Suppressor macrophage treated with lipopolysaccharide for 1 hour (primary cell): Measurements from ENCODE around the gene BICC1.

Source experiments
- DNase-seq, 3 donors: peaks; one replicate each; pipeline ENCODE4 v3.0.0-alpha.2; 2020 to 2022

The BICC1 gene

DNA sequence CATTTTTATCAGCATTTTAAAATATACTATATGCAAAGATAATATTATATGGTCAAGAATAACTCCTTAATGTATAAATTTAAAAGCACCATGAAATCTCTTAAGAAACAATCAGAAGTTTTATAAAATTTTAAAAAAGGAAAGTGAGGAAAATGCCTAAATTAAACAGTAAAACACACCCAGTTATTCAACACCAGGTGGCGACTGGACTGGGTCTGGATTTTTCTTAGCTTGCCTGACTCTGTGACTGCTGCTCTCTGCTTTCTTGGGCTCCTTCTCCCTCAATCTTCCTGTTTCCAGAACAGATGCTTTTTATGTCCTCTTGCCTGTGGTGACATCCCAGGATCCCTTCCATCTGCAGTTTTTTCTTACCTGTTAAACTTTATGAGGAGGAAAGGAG is 200.3 kb downstream of the BICC1 start:
- no peak for DNase-seq

DNA sequence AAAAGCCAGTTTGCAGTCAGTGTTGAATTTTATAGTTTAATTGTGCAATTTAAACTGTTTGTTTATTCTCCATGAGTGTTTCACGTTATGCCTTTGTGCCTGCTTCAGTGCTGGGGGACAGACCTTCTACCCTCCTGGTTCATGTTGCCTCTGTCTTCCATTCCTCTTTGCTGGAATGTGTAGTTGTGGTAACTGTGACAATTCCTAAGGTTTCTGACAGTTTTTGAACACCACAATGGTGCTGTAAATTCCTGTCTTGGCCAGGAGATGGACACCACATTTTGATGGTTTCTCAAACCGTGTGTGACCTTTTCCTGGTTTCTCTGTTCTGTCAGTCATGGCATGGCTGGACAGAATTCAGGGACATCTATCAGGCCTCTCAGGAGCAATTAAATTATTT is 201.7 kb downstream of the BICC1 start:
- no peak for DNase-seq

DNA sequence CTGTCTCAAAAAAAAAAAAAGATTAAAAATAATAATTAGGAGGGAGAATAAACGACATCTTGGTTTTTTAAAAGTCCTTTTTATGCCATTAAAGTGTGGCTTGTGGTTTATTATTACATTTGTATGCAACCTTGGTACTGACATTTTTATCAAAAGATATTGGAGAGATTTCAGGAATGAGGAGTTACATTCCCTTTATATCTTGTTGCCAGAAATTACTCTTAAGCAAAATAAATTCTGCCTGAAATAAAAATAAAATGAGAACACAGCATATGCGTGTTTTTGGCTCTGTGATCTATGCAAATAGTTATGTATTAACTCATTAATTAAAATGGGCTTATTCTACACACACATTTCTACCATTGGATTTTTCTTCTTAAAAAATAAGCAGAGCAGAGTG is 202.4 kb downstream of the BICC1 start:
- DNase-seq, result no peak

DNA sequence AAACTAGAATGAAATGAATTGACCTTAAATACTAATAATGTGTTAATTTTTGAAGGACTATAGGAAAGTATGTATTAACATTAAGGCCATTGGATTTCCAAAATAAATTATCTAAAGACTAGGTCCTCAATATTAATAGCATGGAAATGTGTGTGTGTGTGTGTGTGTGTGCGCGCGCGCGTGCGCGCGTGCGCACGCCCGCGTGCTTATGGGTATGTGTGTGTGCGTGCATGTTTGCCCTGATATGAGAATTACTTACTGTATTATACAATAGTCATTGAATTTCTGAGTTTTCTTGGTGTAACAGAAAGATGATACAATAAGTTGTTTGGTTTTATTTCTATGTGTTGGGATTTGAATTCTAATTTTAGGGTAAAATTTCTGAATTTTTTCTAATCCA is 205.9 kb downstream of the BICC1 start:
- DNase-seq, result no peak

DNA sequence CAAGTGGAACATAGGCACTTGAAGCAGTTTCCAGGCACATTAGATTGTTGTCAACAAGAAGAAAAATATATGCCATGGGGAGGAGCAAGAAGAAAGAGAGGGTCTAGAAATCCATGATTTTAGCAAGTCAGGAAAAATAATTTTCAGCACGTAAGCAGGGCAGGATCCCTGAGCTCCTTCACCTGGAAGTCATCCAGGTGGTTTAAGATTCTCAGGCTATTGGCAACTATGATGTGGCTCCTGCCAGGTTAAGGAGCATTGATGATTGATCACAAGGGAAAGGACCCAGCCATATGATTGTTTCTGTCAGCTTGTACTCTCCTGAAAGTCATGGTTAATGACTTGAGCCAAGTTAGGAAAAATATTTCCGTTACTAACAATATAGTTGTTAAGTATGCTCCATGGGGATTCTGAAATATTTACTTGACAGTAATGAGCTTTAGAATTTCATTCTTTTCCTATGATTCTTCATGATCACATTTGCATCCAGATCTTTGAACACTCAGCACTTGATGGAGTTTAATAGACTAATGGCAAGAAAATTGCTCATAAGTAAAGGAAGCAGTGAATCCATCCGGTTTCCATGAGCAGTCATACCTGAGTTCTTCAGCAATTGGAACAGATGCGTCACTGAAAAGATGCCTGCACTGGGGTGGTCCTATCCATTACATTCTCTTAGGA is 209.1 kb downstream of the BICC1 start:
- DNase-seq, result no peak

DNA sequence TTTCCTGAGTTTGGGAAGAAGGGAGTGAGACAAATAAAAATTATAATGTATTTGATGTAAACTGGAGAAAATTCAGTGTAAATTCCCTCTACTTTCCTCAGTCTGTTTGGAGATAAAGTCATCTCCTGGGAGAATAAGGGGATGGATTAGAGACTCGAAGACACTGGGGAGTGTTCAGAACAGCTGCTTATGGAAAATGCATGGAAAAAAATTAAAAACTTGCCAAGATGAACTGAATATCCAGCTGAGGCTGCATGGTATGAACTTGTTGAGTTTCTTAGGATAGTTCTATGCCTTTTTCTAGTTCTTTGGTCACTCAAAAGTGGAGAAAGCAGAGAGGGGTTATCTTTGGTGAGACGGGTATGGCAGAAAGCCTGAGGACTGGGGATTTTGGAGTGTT is 210.5 kb downstream of the BICC1 start:
- DNase-seq, result no peak

DNA sequence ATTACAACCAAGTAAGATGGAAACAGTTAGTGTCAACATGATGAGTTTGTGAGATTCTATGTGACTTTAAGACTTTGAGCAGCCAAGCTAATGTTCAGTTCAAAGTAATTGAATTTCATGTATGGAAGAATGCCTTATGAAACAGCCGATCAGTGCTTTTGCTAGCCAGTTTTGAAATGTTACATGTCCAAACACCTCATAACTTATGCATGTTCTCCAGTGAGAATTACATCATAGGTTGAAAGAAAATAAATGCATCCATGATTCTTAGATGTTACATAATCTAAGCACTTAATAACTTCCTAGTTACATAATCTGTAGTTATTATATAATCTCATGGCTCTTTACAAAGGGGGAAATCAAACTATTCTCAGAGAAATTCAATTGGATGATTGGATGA is 211.3 kb downstream of the BICC1 start:
- peak in 2 of 3 donors; percentile 7 to 19 for DNase-seq

DNA sequence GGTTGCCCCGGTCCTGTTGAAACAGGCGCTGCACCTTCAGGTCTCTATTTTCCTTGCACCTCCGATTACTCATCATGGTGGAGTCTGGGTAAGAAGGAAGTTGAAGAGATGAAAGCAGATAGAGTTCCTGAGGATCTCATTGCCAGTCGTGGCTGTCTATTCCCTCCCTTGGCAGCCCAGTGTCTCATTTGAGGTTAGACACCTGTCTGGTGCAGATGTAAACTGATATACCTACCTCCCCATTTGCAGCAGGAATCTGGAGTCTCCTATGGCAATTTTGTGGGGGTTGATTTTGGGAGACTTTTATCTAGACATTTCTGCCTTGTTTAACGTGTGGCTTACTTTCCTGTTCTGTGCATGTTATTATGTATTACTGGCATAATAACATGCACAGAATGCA is 212.1 kb downstream of the BICC1 start:
- DNase-seq, result no peak

DNA sequence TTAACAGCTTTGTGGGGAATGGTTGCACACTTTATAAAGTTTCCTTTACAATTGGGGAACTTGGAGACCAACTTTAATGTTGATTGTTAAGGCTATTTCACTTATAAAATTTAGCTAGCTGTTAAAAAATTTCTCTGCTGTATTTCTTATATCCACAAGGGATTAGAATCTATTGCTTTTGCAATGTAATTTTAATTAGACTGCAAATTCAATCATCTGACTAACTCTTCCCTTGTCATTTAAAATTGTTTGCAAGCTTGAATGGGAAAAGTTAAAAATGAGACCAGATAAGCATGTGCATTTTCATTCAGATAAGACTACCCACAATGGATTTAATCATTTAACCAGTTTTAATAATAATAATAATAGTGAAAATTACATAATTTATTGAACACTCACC is 213.2 kb downstream of the BICC1 start:
- DNase-seq, result no peak

DNA sequence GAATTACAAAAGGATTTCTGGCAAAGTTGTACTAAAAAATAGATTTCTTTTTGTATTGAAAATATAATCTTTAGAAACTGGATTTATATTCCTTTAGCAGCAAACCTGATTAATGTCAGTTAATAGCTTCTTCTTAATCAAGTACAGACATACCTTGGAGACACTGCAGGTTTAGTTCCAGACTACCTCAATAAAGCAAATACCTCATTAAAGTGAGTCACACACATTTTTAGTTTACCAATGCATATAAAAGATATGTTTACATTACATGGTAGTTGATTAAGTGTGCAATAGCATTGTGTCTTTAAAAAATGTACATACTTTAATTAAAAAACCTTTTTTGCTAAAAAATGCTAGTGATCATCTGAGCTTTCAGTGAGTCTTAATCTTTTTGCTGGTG is 215.0 kb downstream of the BICC1 start:
- no peak for DNase-seq

DNA sequence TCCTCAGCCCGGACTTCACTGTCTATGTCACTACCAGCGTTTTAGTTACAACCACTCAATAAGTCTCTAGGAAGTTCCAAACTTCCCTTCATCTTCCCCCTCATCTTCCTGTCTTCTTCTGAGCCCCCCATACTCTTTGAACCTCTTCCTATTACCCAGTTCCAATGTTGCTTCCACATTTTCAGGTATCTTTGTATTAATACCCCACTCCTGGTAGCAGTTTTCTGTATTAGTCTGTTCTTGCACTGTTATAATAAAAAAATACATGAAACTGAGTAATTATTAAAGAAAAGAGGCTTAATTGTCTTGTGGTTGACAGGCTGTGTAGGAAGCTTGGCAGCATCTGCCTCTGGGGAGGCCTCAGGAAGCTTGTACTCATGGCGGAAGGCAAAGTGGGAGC is 218.6 kb downstream of the BICC1 start:
- no peak for DNase-seq

DNA sequence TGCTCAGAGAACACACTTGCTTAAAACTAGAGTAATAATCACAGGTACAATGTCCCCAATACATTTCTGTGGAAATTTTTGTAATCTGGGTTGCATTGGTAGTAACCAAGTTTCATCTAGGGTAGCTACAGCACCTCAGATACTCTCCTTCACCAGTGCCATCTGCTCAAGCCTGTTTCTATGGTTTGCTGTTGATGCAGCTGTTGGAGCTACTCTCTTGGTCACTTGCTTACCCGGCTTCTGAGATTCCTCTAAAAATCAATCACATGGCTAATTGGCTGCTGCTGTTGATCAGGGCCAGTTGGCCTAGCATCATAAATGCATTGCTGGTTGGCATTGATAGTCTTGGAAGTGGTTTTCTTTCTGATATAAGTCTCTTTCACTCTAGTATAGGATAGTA is 220.8 kb downstream of the BICC1 start:
- DNase-seq, result no peak

DNA sequence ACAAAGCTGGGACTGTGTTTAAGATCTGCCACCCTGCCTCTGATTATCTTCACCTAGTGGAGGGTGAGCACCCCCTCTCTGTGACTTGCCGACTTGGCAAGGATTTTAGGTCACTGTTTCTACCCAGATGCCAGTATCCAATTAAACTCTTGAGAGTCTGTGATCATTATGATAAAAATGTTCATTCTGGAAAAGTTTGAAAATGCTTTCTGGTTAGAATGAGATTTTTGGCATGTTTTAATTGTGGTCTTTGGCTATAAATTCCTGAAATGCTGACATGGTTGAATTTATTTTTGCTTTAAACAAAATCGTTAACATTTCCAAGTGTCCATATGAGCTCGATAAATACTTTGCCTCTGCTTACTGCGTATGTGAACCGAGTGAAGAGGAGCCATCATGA is 221.4 kb downstream of the BICC1 start:
- DNase-seq, result no peak

DNA sequence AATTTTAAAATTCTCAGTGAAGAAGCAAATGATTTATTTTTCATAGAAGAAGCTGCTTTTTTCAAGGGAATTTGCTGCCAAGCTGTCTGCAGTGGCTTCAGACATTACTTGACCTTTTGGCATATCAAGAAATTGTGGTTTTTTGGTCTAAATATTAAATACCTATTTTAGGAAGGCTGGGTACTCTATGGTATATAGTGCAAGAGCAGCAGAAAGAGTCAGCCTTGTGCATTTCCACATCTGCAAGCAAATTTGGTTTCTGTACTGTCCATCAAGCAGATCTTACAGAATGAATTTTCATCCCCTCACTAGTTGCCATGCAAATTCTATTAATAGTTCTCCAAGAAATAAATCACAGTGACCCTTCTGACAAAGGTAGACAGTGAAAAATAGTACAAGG is 222.0 kb downstream of the BICC1 start:
- DNase-seq, result no peak

DNA sequence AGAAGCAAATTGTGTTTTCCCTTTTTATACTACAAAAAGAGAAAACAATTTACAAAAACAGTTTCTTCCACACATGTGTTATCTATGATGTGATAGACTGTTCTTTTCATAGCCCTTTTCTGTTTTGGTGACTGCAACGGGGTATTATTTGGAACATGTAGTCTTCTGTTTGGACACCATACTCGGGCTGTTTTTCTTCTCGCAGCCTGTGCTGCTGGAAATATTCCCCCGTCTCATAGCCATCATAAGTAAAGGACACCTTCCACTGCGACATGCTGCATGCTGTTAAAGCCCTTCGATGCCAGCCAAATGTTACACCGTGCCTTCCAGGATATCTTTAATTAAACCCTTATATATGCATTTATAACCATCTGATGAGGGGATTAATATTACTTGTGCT is 222.4 kb downstream of the BICC1 start:
- DNase-seq, result no peak

DNA sequence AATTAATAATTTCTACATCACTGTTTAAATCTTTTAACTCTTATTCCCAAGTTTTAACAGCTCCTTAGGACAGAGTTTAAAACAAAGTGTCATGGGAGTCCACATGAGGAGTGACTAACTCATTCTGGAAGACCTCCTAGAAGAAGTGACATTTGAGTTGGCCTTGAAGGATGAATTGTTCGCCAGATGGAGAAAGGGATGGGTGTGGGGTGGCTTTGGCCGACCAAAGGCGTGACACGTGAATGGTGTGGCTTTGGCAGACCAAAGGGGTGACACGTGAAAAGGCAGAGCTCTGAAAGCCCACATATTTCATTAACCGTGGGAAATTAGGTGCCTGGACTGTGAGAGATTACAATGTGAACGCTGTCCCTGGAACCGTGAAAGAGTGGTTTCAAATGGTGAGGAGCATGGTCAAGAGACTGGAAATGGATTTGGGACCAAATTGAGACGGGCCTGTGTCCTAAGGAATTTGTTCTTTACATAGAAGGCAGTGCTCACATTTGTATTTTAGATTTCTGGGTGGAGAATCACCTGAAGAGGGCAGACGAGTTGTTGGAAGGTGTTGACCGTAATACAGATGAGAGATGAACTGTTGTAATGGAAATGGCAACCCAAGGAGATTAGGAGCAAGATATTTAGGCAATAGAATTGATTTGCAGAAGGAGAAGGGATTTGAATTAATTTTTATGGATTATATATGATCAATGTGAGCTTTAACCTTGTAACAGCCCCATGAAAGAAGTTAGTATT is 228.1 kb downstream of the BICC1 start:
- DNase-seq, result no peak

DNA sequence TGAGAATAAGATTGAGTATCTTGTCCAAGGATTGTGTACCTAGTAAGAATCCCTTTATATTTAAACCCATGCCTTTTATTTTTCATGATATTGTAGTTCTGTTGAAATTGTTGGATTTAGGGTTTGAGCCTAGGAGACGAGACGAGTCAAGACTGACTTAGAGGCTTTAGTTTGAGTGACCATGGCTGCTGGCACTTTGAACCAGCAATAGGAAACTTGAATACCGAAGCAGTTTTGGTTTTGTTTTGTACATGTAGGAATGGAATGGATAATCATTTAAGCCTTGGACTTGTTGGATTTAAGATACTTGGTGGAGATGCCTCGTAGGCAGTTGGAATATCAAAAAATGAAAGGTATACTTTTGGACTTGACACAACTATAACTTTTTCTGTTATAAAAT is 229.0 kb downstream of the BICC1 start:
- no peak for DNase-seq

DNA sequence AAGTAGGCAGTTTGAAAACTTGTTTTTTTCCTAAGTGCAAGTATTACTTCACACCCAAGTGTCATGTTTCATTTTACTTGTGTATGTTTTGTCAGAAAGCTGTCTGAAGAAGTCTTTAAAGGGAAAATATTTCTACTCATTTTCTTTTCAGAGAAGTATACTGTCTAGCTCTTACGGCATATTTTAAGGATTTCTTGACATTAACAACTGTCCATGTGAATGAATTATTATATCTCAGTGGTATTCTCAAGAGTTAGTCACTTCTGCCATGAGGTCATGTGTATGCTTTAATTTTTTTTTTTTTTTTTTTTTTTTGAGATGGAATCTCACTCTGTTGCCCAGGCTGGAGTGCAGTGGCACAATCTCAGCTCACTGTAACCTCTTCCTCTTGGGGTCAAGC is 229.5 kb downstream of the BICC1 start:
- no peak for DNase-seq

DNA sequence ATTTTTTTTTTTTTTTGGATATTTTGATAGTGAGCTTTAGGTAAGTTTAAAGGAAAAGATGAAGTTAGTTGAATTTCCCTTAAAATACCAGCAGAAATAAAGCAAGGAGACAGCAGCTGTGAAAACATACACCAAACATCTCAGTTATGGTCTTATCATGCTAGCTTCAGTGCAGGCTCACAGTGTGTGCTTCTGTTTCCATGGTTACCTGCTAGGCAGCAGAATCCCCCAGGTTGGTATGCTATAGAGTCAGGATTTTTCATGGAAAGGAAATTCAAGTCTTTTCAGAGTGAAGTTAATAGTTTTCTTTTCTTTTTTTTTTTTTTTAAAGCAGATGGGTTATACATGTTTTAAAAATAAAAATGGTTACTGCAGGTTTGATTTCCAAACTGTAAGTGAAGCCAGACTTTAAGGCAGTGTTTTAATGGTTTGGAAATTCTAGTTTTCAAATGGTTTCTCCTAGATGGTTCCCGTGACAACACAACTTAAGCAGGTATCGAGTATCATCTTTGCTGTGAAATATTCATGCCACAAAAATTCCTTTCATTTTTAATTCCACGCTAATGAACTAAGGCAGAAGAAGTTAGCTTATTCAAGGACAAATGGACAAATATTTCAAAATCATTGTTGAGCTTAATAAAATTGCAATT is 230.9 kb downstream of the BICC1 start:
- DNase-seq, result no peak

DNA sequence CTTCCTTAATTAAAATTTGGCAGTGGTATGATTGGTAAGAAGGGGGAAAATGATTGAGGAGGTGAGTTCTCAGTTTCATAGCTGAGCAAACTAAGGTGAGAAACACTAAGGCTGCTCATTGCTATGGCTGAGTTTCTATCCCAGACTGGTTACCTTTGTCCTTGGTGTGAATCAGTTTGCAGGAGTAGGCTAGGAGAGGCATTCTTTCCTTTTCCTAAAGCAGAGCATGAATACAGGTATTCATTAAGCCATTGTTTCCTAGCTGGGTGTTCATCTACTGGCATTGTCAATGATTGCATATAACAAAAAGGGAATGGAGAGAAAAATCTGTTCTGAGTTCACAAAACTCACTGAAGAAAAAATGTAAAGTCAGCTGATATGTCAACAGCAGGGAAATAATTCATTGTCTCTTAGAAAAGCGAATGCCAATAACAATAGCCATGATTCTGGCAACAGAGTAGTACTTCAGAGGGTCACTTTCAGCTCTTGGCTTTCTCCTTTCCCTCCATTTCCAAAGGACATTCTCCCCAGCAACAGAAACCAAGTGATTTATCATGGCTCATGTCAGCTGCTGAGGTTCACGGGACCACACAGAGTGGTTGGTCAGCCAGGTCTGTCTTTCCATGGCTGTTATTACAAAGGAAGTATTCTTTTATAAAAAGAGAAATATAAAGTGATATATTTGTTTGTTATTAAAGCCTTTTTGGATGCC is 234.0 kb downstream of the BICC1 start:
- no peak for DNase-seq

DNA sequence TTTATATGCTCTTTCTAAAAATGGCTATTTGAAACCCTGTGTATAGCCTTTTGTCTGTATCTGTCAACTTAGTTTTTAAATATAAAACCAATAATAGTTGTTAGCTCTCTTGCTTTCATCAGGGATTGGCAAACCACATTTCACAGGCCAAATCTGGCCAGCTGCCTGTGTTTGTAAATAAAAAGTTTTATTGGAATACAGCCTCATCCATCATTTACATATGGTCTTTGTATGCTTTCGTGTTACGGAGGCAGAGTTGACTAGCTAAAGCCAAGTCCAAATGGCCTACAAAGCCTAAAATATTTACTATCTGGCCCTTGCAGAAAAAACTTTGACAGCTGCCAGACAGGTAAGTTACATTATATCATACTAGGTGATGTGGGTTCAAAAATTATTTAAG is 235.0 kb downstream of the BICC1 start:
- no peak for DNase-seq

DNA sequence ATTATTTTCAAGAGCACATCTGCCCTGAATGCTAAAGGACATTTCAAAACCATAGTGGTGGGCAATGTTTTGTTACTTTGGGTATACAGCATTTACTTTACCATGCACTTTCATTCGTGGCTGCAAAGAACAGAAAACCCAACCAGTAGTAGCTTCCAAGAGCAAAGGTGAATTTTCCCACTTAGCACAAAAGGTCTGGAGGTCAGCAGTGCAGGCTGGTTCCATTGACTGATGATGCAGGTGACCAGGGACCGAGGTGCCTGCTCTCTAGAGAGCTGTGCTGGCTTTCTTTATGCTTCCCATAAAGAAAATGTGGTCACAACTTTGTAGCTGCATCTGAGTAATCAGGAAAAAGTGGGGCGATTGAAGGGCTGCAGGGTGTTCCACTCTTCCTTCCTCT is 240.0 kb downstream of the BICC1 start:
- no peak for DNase-seq

DNA sequence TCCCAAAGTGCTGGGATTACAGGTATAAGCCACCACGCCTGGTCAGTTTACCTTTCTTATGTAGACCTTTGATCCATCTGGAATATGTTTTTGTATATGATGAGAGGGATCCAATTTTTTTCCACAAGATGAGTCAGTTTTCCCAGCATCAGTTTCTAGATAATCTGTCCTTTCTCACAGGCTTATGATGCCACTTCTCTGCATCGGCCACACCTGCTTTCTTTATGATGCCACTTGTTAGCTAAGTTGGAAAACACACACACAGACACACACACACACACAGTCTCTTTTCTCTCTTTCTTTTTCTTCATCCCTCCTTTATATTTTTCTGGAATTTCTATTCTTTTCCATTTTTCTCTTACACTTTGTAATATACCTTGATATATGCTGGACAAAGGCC is 240.8 kb downstream of the BICC1 start:
- DNase-seq, result no peak
